B cell (primary cell): Measurements from ENCODE around the gene SAMD4A. TPM values are rescaled to one million over a fixed set of nuclear protein-coding genes. Genes with fewer than 3 reads are reported as not detected.

ENCODE experiments used
- ATAC-seq: fragments of 200-7000 bp; cut with Tn5 transposase; one replicate; pipeline ENCODE4 v1.10.0; 2021; ENCODE audit warnings: low read depth, mild to moderate bottlenecking, moderate number of reproducible peaks, moderate library complexity
- CTCF ChIA-PET: fragments of 350-600 bp; sonication (Branson Sonifier 250); formaldehyde crosslinking; loops from one replicate; lab custom pipeline; 2021; ENCODE audit warnings: antibody characterized with exemption, inconsistent platforms; lab: Charles Lee
- POLR2A ChIA-PET: fragments of 350-600 bp; sonication (Branson Sonifier 250); formaldehyde crosslinking; loops from one replicate; lab custom pipeline; 2021; ENCODE audit warnings: antibody characterized with exemption; lab: Charles Lee
- DNase-seq: peaks from one replicate; pipeline ENCODE4 v3.0.0; 2013
- H2AFZ ChIP-seq: 2 replicates; pipeline ENCODE4 v1.6.1; 2012; ENCODE audit warnings: mild to moderate bottlenecking, low read depth, low read length; ENCODE audit not compliant: insufficient read depth, poor library complexity, severe bottlenecking
- H3K27ac ChIP-seq, 2 donors: 1 replicate in 1 of 2; 2 replicates in 1 of 2; pipeline ENCODE4 v1.5.1; 2012 to 2013; ENCODE audit warnings: low read length in 2 of 2, mild to moderate bottlenecking in 2 of 2, moderate library complexity in 1 of 2
- H3K27me3 ChIP-seq, 4 experiments: fragments of 200-600 bp in 1 of 4; sonication (generic) in 1 of 4; replicated peaks in 1 of 4; 1 replicate in 2 of 4; 2 replicates in 2 of 4; pipeline versions ENCODE4 v1.6.1 to v1.7.0; 2013 to 2016; ENCODE audit warnings: low read length in 3 of 4, mild to moderate bottlenecking in 2 of 4, mixed read lengths in 1 of 4, moderate library complexity in 1 of 4; ENCODE audit not compliant: insufficient read depth in 4 of 4, control insufficient read depth in 3 of 4; ENCODE audit errors: control extremely low read depth in 1 of 4
- H3K36me3 ChIP-seq, 2 experiments: replicated peaks in 1 of 2; 1 replicate in 1 of 2; 2 replicates in 1 of 2; pipeline versions ENCODE4 v1.6.1 to v1.7.1; 2013; ENCODE audit warnings: low read length in 1 of 2; ENCODE audit not compliant: insufficient read depth in 2 of 2, control insufficient read depth in 1 of 2; ENCODE audit errors: control extremely low read depth in 1 of 2, extremely low read depth in 1 of 2
- H3K4me1 ChIP-seq, 2 donors: fragments of 200-600 bp in 1 of 2; sonication (generic) in 1 of 2; 1 replicate in 1 of 2; 2 replicates in 1 of 2; pipeline versions ENCODE4 v1.5.1 to v1.6.1; 2013 to 2017; ENCODE audit warnings: low read length in 2 of 2; ENCODE audit not compliant: control insufficient read depth in 2 of 2, insufficient read depth in 2 of 2
- H3K4me2 ChIP-seq: replicated peaks from 2 replicates; pipeline ENCODE3; 2012; ENCODE audit warnings: mild to moderate bottlenecking, low read depth, low read length; ENCODE audit not compliant: poor library complexity, severe bottlenecking
- H3K4me3 ChIP-seq, 5 experiments: fragments of 200-600 bp in 1 of 5; sonication (generic) in 1 of 5; 1 replicate in 3 of 5; 2 replicates in 2 of 5; pipeline versions ENCODE4 v1.5.1 to v1.7.0; 2011 to 2016; ENCODE audit warnings: low read length in 4 of 5, mild to moderate bottlenecking in 4 of 5, low read depth in 2 of 5, control low read depth in 1 of 5, moderate library complexity in 1 of 5; ENCODE audit not compliant: insufficient read depth in 1 of 5; ENCODE audit errors: control extremely low read depth in 1 of 5, extremely low read depth in 1 of 5
- H3K79me2 ChIP-seq: fragments of 200-600 bp; sonication (generic); one replicate; pipeline ENCODE4 v1.6.0; 2016; ENCODE audit warnings: low read length; ENCODE audit not compliant: control insufficient read depth, insufficient read depth
- H3K9ac ChIP-seq: fragments of 200-600 bp; sonication (generic); 2 replicates; pipeline ENCODE4 v1.6.1; 2017; ENCODE audit warnings: mild to moderate bottlenecking, low read length, moderate library complexity
- H3K9me3 ChIP-seq, 3 donors: one replicate each; pipeline versions ENCODE4 v1.6.1 to v1.7.1; 2013; ENCODE audit warnings: low read length in 2 of 3; ENCODE audit not compliant: control insufficient read depth in 2 of 3, insufficient read depth in 1 of 3; ENCODE audit errors: control extremely low read depth in 1 of 3
- H4K20me1 ChIP-seq: 2 replicates; pipeline ENCODE4 v1.6.0; 2012; ENCODE audit warnings: mild to moderate bottlenecking, low read length; ENCODE audit not compliant: insufficient read depth, control insufficient read depth, poor library complexity, severe bottlenecking
- H3K27ac Mint-ChIP-seq: one replicate; pipeline ENCODE4 v1.8.0; 2021; ENCODE audit warnings: mixed read lengths
- H3K27me3 Mint-ChIP-seq: one replicate; pipeline ENCODE4 v1.8.0; 2021; ENCODE audit warnings: mixed read lengths
- H3K4me1 Mint-ChIP-seq: one replicate; pipeline ENCODE4 v1.8.0; 2021; ENCODE audit warnings: mixed read lengths
- H3K4me3 Mint-ChIP-seq: one replicate; pipeline ENCODE4 v1.8.0; 2021; ENCODE audit warnings: mixed read lengths
- H3K9me3 Mint-ChIP-seq: one replicate; pipeline ENCODE4 v1.8.0; 2022; ENCODE audit warnings: mixed read lengths; ENCODE audit not compliant: insufficient read depth
- CTCF ChIP-seq: fragments of 200-600 bp; IDR thresholded peaks from one replicate; pipeline ENCODE4 v1.8.0; 2022; ENCODE audit warnings: antibody characterized with exemption, mild to moderate bottlenecking
- EZH2 ChIP-seq: IDR thresholded peaks from 2 replicates; pipeline ENCODE4 v1.6.1; 2012; ENCODE audit warnings: borderline replicate concordance, low read depth, mild to moderate bottlenecking, moderate library complexity, low read length; ENCODE audit not compliant: insufficient read depth, poor library complexity, severe bottlenecking
- WGBS: methylation state at CpG from one replicate; pipeline ENCODE4 v1.1.5; 2013; ENCODE audit warnings: missing lambda C conversion rate; ENCODE audit not compliant: insufficient coverage; 5-methylcytosine and 5-hydroxymethylcytosine counted together
- intact Hi-C: fragments of 100-400 bp; cut with micrococcal nuclease; formaldehyde crosslinking; loops from one replicate; pipeline ENCODE4 v1.10.0; 2022
- polyA plus RNA-seq: library from polyadenylated mRNA; depleted of rRNA; stranded (reverse); fragments of >200 nt; gene quantifications from 2 replicates; pipeline ENCODE4 v1.2.3, GENCODE V29; 2012
- total RNA-seq, 2 donors: library from RNA; stranded (reverse); fragments of 120-200 nt in 1 of 2; gene quantifications; 1 replicate in 1 of 2; 2 replicates in 1 of 2; pipeline versions ENCODE4 v1.2.3 to v1.2.4, GENCODE V29; 2013 to 2022

Gene SAMD4A
- total and polyA plus RNA-seq, 2 donors (not counting 1 experiment from before 2014, with no cell fraction given) = 5.7 to 13.7 TPM

GRCh38 chr14:54803926-54804537 is 237.1 kb downstream of the SAMD4A start:
- ATAC-seq = no peak
- Histone ChIP-seq H3K4me3 (no peak overlapping the region), H3K9me3 (no peaks in the 10 kb centered on the region), H3K36me3 (no peaks in the 10 kb centered on the region), H3K4me1 (peaks cover 5 to 7% of the 10 kb centered on the region in 2 donors), H4K20me1 (no peaks in the 10 kb centered on the region), H3K4me2 (no peak overlapping the region), H3K9ac (no peak overlapping the region), H3K27ac (no peak overlapping the region), H3K79me2 (no peaks in the 10 kb centered on the region), H2AFZ (no peak overlapping the region), H3K27me3 (peaks cover 0 to 6% (median 0%) of the 10 kb centered on the region in 4 experiments)
- H3K9me3 Mint-ChIP-seq = peaks cover 4% of the 10 kb centered on the region
- no peak overlapping the region for H3K4me3 Mint-ChIP-seq
- peaks cover 6% of the 10 kb centered on the region for H3K4me1 Mint-ChIP-seq
- 93% methylated on average over 13 of the region's 13 CpGs for WGBS
- no peak overlapping the region for H3K27ac Mint-ChIP-seq
- POLR2A ChIA-PET = no interaction called here
- H3K27me3 Mint-ChIP-seq = peaks cover 31% of the 10 kb centered on the region
- TF ChIP-seq CTCF (no peak), EZH2 (no peak)
- CTCF ChIA-PET = interaction anchor here (1.3 to 8.3 kb wide), 7 partner anchors 10 to 290 kb away, joined by 3 to 85 read pairs (median 24); no protein-coding TSS in a partner anchor
- no peak for DNase-seq
- intact Hi-C loops = loop anchor here (10.0 kb wide), 1 partner anchor 91 kb away; no protein-coding TSS in a partner anchor

GRCh38 chr14:54804538-54805041 is 237.7 kb downstream of the SAMD4A start:
- H3K9me3 Mint-ChIP-seq = peaks cover 4% of the 10 kb centered on the region
- no peak overlapping the region for H3K27ac ChIP-seq

More at GRCh38 chr14:54804538-54805041, 237.7 kb downstream of the SAMD4A start:
- H4K20me1 ChIP-seq = no peaks in the 10 kb centered on the region
- DNase-seq (no peak), ATAC-seq (no peak)
- no peak overlapping the region for H3K4me2 ChIP-seq
- H3K4me1 ChIP-seq = peaks cover 5 to 7% of the 10 kb centered on the region in 2 donors
- H3K36me3 ChIP-seq = no peaks in the 10 kb centered on the region
- Mint-ChIP-seq H3K27ac (no peak overlapping the region), H3K4me1 (peaks cover 6% of the 10 kb centered on the region), H3K4me3 (no peak overlapping the region), H3K27me3 (peaks cover 31% of the 10 kb centered on the region)
- TF ChIP-seq CTCF (no peak), EZH2 (no peak)
- POLR2A ChIA-PET = no interaction called here
- H3K27me3 ChIP-seq = peaks cover 0 to 6% (median 0%) of the 10 kb centered on the region in 4 experiments
- no peaks in the 10 kb centered on the region for H3K9me3 ChIP-seq
- 92% methylated on average over 10 of the region's 16 CpGs for WGBS
- no peaks in the 10 kb centered on the region for H3K79me2 ChIP-seq
- H3K4me3 ChIP-seq = no peak overlapping the region
- H3K9ac ChIP-seq = no peak overlapping the region
- CTCF ChIA-PET = interaction anchor here (1.3 to 8.3 kb wide), 10 partner anchors 10 to 291 kb away, joined by 3 to 85 read pairs (median 6); no protein-coding TSS in a partner anchor
- H2AFZ ChIP-seq = no peak overlapping the region
- intact Hi-C loops = loop anchor here (10.0 kb wide), 1 partner anchor 90 kb away; no protein-coding TSS in a partner anchor
